Prostate gland (tissue), 2 donors: ENCODE measurements around the gene LIPK.

Experiments
- POLR2A ChIP-seq: fragments of 450-650 bp; IDR thresholded peaks from one replicate; pipeline ENCODE4 v1.6.1; 2016; ENCODE audit warnings: antibody characterized with exemption, mild to moderate bottlenecking
- POLR2AphosphoS5 ChIP-seq: sonication (generic); formaldehyde crosslinking; IDR thresholded peaks from one replicate; pipeline ENCODE4 v1.6.1; 2017; ENCODE audit warnings: antibody characterized with exemption
- TF ChIP-seq, protein P1 (sequence below), 4 experiments: fragments of 200-600 bp in 2 of 4; fragments of 450-650 bp in 2 of 4; sonication (generic) in 2 of 4; IDR thresholded peaks; 1 replicate in 3 of 4; 2 replicates in 1 of 4; pipeline ENCODE4 v1.5.1; 2016 to 2019; ENCODE audit warnings: antibody characterized with exemption in 4 of 4, mild to moderate bottlenecking in 2 of 4, moderate library complexity in 2 of 4

DNA sequence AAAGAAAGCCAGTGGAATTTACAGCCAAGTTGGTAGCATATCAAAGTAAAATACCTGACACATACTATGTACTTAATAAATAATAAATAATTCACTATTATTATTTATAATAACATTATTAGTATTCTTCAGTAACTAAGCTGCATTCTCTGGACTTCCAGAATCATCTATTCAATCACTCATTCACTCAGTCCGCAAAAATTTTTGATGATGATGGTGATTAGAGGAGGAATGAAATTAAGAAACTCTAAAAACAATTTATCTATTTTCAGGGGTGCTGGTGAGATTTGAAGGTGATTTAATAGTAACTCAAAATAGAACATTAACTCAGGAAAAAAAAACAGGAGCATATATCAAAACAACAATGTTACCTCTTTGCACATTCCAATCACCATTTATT is 50.6 kb downstream of the LIPK start:
- TF ChIP-seq, protein P1, sequence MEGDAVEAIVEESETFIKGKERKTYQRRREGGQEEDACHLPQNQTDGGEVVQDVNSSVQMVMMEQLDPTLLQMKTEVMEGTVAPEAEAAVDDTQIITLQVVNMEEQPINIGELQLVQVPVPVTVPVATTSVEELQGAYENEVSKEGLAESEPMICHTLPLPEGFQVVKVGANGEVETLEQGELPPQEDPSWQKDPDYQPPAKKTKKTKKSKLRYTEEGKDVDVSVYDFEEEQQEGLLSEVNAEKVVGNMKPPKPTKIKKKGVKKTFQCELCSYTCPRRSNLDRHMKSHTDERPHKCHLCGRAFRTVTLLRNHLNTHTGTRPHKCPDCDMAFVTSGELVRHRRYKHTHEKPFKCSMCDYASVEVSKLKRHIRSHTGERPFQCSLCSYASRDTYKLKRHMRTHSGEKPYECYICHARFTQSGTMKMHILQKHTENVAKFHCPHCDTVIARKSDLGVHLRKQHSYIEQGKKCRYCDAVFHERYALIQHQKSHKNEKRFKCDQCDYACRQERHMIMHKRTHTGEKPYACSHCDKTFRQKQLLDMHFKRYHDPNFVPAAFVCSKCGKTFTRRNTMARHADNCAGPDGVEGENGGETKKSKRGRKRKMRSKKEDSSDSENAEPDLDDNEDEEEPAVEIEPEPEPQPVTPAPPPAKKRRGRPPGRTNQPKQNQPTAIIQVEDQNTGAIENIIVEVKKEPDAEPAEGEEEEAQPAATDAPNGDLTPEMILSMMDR (IDR thresholded peaks at IDR 0.05): no peak
- no peak for TF ChIP-seq POLR2A
- TF ChIP-seq POLR2AphosphoS5: no peak
